Peyer's patch (tissue), 4 donors: ENCODE measurements around the gene CCDC134.

ENCODE experiments used
- CTCF ChIP-seq, 6 experiments: fragments of 450-650 bp in 4 of 6; fragments of 200-600 bp in 2 of 6; sonication (generic) in 1 of 6; IDR thresholded peaks; one replicate each; pipeline ENCODE4 v1.5.1; 2017 to 2019; ENCODE audit warnings: antibody characterized with exemption in 6 of 6, mild to moderate bottlenecking in 3 of 6, moderate library complexity in 1 of 6
- POLR2A ChIP-seq, 2 donors: fragments of 450-650 bp; IDR thresholded peaks; one replicate each; pipeline ENCODE4 v1.5.1; 2017; ENCODE audit warnings: antibody characterized with exemption in 2 of 2, mild to moderate bottlenecking in 2 of 2, moderate library complexity in 2 of 2

- TF ChIP-seq POLR2A (IDR thresholded peaks at IDR 0.05) = no peak
- no peak for TF ChIP-seq CTCF (IDR thresholded peaks at IDR 0.05)
Measured at GRCh38 chr22:41818596-41818995, 18.1 kb downstream of the CCDC134 start.
